NCI-H748 (cell line): ENCODE measurements around the gene TNFRSF1B.

Experiments used
- DNase-seq: peaks from one replicate; lab custom pipeline; 2025; ENCODE audit not compliant: unreplicated experiment; lab: John Stamatoyannopoulos, UW

TNFRSF1B gene

DNA sequence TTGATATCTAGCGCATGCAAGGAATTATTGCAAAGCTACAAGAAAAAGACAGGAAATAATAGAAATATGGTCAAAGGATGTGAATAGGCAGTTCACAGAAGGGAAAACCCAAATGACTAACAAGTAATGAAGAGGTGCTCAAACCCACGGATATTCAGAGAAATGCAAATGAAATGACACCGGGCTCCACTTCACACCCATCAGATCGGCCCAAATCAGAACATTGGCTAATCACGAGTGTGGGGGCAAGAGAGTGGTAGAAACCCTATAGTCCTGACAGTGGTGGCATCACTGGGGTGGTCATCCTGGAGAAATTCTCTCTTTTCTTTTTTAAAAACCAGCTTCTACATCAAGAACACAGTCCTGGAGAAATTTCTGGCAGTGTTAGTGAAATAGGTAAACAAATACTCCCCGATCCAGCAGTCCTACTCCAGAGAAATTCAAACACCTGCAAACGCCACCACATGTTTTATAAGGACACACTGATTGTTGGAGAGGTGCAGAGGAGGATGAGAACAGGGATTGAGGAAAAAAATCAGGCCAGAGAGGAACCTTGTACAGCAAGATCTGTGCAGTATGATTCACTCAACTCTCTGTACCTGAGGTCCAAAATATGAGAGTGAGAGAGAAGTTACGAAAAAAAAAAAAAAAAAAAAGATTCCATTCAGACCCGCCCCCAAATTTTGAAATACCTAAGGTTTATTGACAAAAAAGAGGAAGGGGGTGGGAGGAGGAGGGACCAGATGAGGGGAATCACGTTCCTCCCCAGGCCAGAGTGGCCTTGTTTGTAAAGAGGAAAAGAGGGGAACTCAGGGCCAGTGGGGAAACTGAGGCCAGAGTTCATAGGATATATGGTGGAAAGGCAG lies 9.2 kb upstream of the TNFRSF1B start:
- DNase-seq: no peak

GRCh38 chr1:12158357-12159092 lies 8.3 kb upstream of the TNFRSF1B start:
- DNase-seq: no peak

DNA sequence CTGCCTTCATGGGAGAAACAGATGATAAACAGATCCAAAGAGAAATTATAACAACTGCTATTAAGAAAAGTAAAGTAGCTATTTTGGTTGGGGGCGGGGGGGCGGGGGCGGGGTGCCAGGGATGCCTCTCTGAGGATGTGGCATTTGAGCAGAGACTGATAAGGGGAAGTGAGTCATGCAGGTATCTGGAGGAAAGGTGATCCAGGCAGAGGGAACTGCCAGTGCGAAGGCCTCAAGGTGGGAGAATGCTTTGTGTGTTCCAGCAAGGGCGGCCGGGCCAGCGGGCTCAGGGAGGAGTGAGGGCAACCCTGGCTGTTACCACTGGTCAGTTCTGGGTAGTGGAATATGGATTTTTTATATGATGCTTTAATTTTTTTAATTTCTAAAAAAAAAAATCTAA lies 7.0 kb upstream of the TNFRSF1B start:
- DNase-seq: no peak

- DNase-seq: no peak
These were observed 5.5 kb upstream of the TNFRSF1B start for GRCh38 chr1:12161324-12161661.

- no peak for DNase-seq
These were observed 4.9 kb upstream of the TNFRSF1B start for GRCh38 chr1:12161662-12162458.

- no peak for DNase-seq
These were observed 4.2 kb upstream of the TNFRSF1B start for GRCh38 chr1:12162459-12163137.

DNA sequence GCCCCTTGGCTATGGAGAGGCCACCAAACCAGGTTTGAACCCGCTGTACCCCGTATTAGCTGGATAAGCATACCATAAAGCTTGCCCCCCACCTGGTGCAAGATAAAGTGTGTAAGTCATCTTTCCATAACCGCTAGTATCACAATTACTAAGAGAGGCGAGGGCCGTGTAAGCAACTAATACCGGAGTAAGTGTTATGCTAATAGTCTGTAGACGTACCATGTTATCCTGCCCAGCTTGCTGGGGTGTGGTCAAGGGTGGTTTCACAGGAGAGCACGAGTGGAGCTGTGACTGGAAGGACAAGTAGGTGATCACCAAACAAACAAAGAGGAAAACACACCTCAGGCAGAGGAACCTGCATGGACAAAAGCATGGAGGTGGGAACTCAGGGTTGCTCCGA lies 3.6 kb upstream of the TNFRSF1B start:
- DNase-seq: no peak

- no peak for DNase-seq
These were observed 2.6 kb upstream of the TNFRSF1B start for GRCh38 chr1:12164210-12164609.

- DNase-seq: no peak
These were observed 1.4 kb upstream of the TNFRSF1B start for GRCh38 chr1:12165342-12165741.

GRCh38 chr1:12167493-12168429 lies 970 bp downstream of the TNFRSF1B start:
- DNase-seq: no peak

DNA sequence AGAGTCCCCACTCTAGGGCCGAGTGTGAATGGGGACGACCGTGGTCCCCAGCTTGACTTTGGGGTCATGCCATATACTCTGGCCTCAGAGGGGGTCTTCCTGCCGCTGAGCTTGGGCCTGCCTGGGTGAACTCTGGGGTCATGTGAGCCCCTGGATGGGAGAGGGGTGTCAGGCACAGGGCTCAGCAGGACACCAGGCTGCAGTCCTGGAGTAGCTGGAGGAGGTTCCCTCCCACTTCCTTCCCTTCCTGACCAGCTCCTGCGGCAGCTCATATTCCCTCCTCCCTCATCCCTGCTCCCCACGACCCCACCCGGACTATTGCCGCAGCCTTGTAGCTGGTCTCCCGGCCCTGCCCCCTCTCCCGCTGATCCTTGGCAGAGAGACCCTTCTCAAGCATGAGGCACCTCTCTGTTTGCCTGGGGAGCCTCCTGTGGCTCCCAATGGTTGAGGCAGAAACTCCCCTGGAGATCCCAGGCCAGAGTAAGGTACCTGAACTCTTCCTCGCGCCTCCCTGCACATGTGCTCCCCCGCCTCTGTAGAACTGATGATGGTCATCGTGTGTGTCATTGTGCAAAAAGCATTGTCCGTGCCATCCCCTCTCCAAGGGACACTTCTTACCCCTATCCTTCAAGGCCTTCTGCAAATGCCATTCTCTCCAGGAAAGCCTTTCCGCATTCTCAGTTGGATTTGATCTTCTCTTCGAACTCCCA lies 1.8 kb downstream of the TNFRSF1B start:
- no peak for DNase-seq

GRCh38 chr1:12169442-12170135 lies 2.8 kb downstream of the TNFRSF1B start:
- no peak for DNase-seq

DNA sequence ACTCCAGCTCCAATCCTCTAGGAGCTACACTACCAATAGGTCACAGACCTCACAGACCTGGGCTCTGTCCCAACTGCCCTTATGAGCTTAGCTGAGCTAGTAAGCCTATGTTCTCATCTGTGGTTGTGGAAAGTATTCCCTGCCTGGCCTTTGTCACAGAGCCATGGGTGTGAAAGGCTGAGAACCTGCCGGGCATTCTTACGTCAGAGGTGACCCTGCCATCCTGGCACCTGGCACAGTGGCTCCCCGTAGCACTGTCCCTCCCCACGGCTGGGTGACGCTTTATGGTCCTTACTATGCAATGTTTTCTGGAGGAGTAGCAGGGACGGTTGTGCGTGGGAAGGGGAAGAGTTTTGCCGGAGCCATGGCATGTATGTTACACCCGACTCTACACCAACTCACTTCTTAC lies 3.5 kb downstream of the TNFRSF1B start:
- no peak for DNase-seq

DNA sequence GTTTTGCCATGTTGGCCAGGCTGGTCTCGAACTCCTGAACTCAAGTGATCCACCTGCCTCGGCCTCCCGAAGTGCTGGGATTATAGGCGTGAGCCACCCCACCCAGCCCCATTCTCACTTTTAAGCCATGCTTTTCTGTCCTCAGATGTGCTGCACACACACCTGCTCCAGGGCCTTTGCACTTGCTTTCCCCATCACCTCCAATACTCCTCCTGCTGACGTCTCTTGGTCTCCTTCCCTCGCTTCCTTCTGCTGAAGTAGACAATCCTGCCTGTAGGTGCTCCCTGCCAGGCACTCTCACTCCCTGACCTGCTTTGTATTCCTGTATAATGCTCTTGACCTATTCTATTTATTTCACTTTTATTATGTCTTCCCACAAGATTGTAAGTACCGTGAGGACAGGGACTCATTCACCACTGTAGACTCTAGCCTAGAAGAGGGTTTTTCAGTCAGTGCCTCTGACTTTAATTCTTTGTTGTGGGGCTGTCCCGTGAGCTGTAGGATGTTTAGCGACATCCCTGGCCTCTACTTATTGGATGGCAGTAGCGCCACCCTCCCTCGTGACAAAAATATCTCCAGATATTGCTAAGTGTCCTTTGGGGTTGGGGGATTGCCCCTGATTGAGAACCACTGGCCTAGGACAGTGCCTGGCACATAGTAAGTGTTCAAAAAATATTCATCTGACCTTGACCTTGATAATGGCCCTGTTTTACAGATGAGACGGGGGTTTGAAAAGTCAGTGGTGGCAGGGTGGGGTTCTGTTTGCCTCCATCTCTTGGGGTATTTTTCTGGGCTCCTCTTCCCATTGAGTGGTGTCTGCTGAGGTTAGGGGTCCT lies 4.6 kb downstream of the TNFRSF1B start:
- DNase-seq: no peak

GRCh38 chr1:12172042-12172851 lies 5.5 kb downstream of the TNFRSF1B start:
- DNase-seq: no peak

DNA sequence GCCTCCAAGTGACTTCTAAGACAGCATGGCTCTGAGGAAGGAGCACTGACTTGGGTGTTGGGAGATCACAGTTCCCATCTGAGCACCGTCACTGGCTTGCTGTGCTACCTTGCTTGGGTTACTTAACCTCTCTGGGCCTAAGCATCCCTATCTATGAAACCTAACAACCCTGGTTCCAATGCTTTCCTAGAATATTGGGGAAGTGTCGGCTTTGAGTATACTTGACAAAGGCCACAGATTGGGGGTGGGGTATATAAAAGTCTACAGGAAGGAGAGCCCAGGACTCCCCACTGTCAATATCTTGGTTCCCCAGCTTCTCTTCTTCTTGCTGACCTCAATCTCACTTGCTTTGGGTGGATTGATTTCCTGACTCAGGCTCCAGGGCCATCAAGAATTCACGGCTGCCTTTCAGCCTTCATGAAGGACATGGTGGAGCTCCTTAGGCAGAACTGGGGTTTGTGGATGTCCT lies 6.3 kb downstream of the TNFRSF1B start:
- DNase-seq: no peak

DNA sequence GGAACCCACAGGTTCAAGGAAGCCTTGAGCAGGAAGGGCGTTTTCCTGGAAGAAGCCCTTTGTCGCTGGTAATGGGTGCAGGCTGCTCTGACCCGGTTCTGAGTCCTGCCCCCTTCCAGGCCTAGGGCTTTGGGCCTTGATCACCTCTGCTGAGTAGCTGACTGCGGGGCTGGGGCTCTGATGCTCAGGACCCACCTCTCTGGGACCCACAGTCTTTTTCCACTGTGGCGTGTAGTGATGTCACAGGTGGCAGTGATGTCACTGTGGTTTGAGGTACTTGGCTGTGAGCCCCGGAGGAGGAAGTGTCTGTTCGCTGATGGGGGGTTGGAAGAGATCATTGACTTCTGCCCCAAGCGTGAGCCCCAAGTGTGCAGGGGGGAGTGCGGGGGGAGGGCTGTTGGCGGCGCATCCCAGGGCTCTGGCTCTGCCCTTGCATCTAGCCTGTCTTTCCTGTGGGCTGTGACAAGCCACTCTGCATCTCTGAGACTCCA lies 6.9 kb downstream of the TNFRSF1B start:
- no peak for DNase-seq
